BLaER1 (cell line): ENCODE data around the gene MORN5.

Source experiments
- H3K27ac ChIP-seq: shearing (Covaris generic); formaldehyde crosslinking; 2 replicates; pipeline ENCODE4 v1.8.1; 2022
- H3K27me3 ChIP-seq: shearing (Covaris generic); formaldehyde crosslinking; 2 replicates; pipeline ENCODE4 v1.8.1; 2022
- H3K36me3 ChIP-seq: shearing (Covaris generic); formaldehyde crosslinking; 2 replicates; pipeline ENCODE4 v1.8.1; 2022
- H3K4me1 ChIP-seq: shearing (Covaris generic); formaldehyde crosslinking; 2 replicates; pipeline ENCODE4 v1.8.1; 2022
- H3K4me2 ChIP-seq: shearing (Covaris generic); formaldehyde crosslinking; 2 replicates; pipeline ENCODE4 v1.8.1; 2022
- H3K4me3 ChIP-seq: shearing (Covaris generic); formaldehyde crosslinking; 2 replicates; pipeline ENCODE4 v1.8.1; 2022
- H3K9ac ChIP-seq: shearing (Covaris generic); formaldehyde crosslinking; 2 replicates; pipeline ENCODE4 v1.8.1; 2022
- H3K9me3 ChIP-seq: shearing (Covaris generic); formaldehyde crosslinking; 2 replicates; pipeline ENCODE4 v1.8.1; 2022
- H4K20me1 ChIP-seq: shearing (Covaris generic); formaldehyde crosslinking; 2 replicates; pipeline ENCODE4 v1.8.1; 2022
- Cebpa-rat ChIP-seq: shearing (Covaris generic); IDR thresholded peaks from 2 replicates; pipeline ENCODE4 v1.8.1; 2022

Gene MORN5

DNA sequence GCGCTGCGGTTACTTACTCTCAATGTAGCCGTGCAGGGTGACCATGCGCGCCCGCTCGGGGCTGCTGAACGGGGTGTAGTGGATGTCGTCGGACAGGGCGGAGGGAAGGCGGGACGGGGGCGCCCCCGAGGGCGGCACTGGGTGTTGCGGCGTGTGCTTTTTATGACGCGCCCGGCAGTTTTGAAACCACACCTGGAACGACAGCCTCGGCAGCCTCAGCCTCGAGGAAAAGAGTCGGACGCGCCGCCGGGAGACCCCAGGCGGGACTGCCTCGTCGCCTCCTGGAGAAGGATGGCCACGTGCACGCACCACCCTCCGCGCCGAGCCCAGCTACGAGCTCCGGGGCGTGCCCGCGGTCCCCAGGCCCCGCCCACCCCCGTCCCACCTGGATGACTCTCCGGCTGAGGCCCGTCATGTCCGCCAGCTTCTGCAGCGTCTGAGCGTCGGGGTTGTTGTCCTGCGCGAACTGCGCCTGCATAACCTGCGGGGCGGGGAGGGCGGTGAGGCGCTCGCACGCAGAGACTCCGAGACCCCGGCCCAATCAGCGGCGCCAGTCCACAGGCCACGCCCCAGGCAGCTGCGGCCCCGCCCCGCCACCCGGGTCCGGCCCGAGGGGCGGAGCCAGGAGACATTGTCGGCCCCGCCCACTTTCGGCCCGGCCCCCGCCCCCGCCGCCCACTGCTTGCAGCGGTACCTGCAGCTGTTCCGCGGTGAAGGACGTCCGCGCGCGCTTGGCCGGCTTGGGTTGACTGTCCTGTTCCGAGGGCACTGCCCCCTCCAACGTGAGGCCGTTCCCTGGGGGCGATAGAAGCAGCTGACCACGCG is 54.1 kb downstream of the MORN5 start:
- Histone ChIP-seq H3K4me3 (peak overlapping the region; percentile 61), H3K4me1 (peaks cover 27% of the 10 kb centered on the region), H3K27ac (no peak overlapping the region), H3K27me3 (peaks cover 62% of the 10 kb centered on the region), H3K36me3 (no peaks in the 10 kb centered on the region), H3K9ac (no peak overlapping the region), H3K9me3 (no peaks in the 10 kb centered on the region), H3K4me2 (peak overlapping the region; percentile 93), H4K20me1 (peaks cover 13% of the 10 kb centered on the region)
- TF ChIP-seq Cebpa-rat: no peak

- Histone ChIP-seq H3K9me3 (no peaks in the 10 kb centered on the region; the same call in 1 of the 2 replicates), H3K27me3 (peaks cover 69% of the 10 kb centered on the region), H4K20me1 (peaks cover 20% of the 10 kb centered on the region), H3K4me3 (no peak overlapping the region), H3K4me2 (peak overlapping the region; percentile 93), H3K9ac (no peak overlapping the region), H3K27ac (no peak overlapping the region), H3K4me1 (peaks cover 34% of the 10 kb centered on the region), H3K36me3 (no peaks in the 10 kb centered on the region)
- no peak for TF ChIP-seq Cebpa-rat
Observed at GRCh38 chr9:122214507-122214906, 54.8 kb downstream of the MORN5 start.

GRCh38 chr9:122215663-122216062 is 56.0 kb downstream of the MORN5 start:
- no peak overlapping the region for H3K27ac ChIP-seq
- no peak overlapping the region for H3K4me2 ChIP-seq
- H3K4me1 ChIP-seq: peaks cover 46% of the 10 kb centered on the region
- H3K36me3 ChIP-seq: no peaks in the 10 kb centered on the region
- H3K27me3 ChIP-seq: peaks cover 81% of the 10 kb centered on the region
- H4K20me1 ChIP-seq: peaks cover 31% of the 10 kb centered on the region
- no peak for TF ChIP-seq Cebpa-rat
- no peaks in the 10 kb centered on the region; the same call in 1 of the 2 replicates for H3K9me3 ChIP-seq
- no peak overlapping the region for H3K9ac ChIP-seq
- H3K4me3 ChIP-seq: no peak overlapping the region

- Histone ChIP-seq H3K4me1 (peaks cover 52% of the 10 kb centered on the region), H4K20me1 (peaks cover 31% of the 10 kb centered on the region), H3K9me3 (no peaks in the 10 kb centered on the region; the same call in 1 of the 2 replicates), H3K27me3 (peaks cover 87% of the 10 kb centered on the region), H3K4me2 (no peak overlapping the region), H3K4me3 (no peak overlapping the region), H3K9ac (no peak overlapping the region), H3K27ac (no peak overlapping the region), H3K36me3 (no peaks in the 10 kb centered on the region)
- no peak for TF ChIP-seq Cebpa-rat
Observed at GRCh38 chr9:122216138-122216797, 56.6 kb downstream of the MORN5 start.

GRCh38 chr9:122216798-122217418 is 57.2 kb downstream of the MORN5 start:
- peaks cover 31% of the 10 kb centered on the region for H4K20me1 ChIP-seq
- H3K27me3 ChIP-seq: peaks cover 88% of the 10 kb centered on the region
- no peaks in the 10 kb centered on the region for H3K36me3 ChIP-seq
- no peak overlapping the region for H3K9ac ChIP-seq
- H3K4me3 ChIP-seq: no peak overlapping the region
- TF ChIP-seq Cebpa-rat: no peak
- peaks cover 57% of the 10 kb centered on the region for H3K4me1 ChIP-seq
- peak overlapping the region; percentile 95 for H3K4me2 ChIP-seq
- no peak overlapping the region for H3K27ac ChIP-seq
- no peaks in the 10 kb centered on the region; the same call in 1 of the 2 replicates for H3K9me3 ChIP-seq

DNA sequence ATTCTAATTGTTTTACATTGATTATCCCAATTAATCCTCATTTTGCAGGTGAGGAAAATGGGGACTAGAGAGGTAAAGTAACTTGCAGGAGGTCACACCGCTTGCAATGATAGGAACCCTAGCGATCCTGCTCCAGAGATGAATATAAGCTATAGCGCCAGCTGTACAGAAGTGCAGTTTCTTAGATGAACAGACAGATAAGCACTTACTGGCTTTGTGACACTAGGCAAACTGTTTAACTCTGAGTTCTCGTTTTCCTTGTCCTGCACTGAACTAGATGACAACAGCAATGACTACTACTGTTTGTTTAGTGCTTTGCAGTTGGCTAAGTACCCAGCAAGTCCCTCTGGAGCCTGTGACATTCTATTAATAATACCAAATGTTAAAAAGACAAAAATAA is 57.9 kb downstream of the MORN5 start:
- H3K9ac ChIP-seq: no peak overlapping the region
- peaks cover 31% of the 10 kb centered on the region for H4K20me1 ChIP-seq
- H3K27me3 ChIP-seq: peaks cover 85% of the 10 kb centered on the region
- no peak for TF ChIP-seq Cebpa-rat
- H3K4me3 ChIP-seq: no peak overlapping the region
- peaks cover 64% of the 10 kb centered on the region for H3K4me1 ChIP-seq
- H3K27ac ChIP-seq: no peak overlapping the region
- H3K9me3 ChIP-seq: no peaks in the 10 kb centered on the region; the same call in 1 of the 2 replicates
- H3K36me3 ChIP-seq: no peaks in the 10 kb centered on the region
- H3K4me2 ChIP-seq: peak overlapping the region; percentile 95

DNA sequence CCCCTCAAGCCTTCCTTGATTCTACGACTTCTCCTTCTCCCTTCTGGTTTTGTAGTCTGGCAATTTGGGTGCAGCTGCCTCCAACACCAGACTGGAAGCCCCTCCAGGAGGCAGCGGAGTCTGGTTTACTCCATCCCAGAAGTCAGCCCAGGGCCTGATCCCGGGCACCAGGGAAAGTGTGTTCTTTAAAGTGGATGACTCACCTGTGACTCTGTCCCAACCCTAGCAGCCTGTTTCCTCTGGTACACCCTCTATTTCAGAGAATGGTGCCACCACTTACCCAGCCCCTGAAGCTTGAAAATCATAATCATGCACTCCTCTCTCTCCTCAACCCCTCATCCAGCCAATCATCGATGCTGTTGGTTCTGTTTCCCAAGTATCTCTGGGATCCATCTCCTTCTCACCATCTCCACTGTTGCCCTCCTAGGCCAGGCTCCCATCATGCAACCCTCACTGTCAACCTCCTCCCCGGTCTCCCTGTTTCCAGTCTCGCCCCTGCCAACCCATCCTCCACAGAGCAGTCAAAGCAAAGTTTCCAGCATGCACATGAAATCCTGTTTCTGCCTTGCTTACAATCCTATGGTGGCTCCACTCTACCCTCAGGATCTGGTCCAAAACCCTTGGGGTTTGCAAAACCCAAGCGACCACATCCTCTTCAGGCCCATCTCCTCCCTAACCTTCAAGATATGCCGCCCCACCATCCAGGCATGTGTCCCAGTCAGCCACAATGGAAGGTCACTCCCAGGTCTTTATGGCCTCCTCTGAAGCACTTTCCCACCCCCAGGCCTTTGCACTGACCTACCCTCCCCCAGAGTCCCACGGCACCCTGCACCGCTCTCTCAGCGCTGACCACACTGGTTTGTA is 58.6 kb downstream of the MORN5 start:
- peaks cover 66% of the 10 kb centered on the region for H3K4me1 ChIP-seq
- no peaks in the 10 kb centered on the region for H3K36me3 ChIP-seq
- peak overlapping the region; percentile 39 for H3K9ac ChIP-seq
- H4K20me1 ChIP-seq: peaks cover 31% of the 10 kb centered on the region
- TF ChIP-seq Cebpa-rat: no peak
- H3K4me2 ChIP-seq: peak overlapping the region; percentile 95
- peak overlapping the region; percentile 58 for H3K4me3 ChIP-seq
- H3K27ac ChIP-seq: 0 out of 2 replicates have a peak overlapping the region, but pooled peaks have one; percentile 24
- peaks cover 83% of the 10 kb centered on the region for H3K27me3 ChIP-seq
- no peaks in the 10 kb centered on the region; the same call in 1 of the 2 replicates for H3K9me3 ChIP-seq

DNA sequence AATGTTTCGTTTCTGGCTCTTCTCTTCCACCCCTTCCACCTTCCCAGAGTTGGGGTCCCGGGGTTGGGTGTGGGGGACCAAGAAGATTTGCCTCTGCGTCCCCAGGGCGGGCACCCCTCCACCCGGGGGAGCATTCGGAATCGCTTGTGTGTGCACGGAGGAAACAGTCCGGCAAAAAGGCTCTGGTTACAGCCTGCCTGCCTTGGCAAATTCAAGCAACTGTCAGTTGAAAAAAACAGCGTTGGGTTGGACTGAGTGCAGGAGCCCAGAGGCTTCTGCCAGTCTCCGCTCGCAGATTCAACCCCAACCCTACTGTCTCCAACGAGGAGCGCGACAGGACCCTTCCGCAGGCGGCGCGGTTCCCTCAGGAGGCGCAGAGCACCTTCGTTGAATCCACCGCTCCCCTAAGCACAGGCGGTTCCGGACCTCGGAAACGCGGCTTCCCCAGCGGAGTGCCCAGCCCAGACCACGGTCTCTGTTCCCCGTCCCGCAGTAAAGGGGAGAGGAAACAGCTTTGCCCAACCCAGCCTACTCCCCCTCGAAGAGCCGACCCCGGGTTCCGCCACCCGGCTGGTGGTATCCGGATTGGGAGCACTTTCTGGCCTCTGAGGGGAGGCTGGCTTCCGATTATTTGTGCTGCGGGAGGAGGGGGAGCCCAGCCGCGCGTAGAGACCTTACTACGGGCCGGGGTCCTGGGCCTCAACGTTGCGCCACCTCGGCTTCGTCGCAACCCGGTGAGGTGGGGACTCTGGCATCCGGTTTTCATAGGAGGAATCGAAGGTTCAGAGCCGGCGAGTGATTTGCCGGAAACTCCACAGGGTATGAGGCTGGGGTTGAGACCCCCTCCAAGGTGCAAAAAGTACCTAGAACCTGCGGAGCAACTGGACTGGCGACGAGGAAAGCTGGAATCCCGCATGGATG is 59.5 kb downstream of the MORN5 start:
- peak overlapping the region; percentile 39 for H3K9ac ChIP-seq
- peaks cover 78% of the 10 kb centered on the region for H3K27me3 ChIP-seq
- H3K36me3 ChIP-seq: no peaks in the 10 kb centered on the region
- H4K20me1 ChIP-seq: peaks cover 31% of the 10 kb centered on the region
- H3K4me3 ChIP-seq: peak overlapping the region; percentile 58
- TF ChIP-seq Cebpa-rat: no peak
- 0 out of 2 replicates have a peak overlapping the region, but pooled peaks have one; percentile 24 for H3K27ac ChIP-seq
- peaks cover 62% of the 10 kb centered on the region for H3K4me1 ChIP-seq
- H3K9me3 ChIP-seq: no peaks in the 10 kb centered on the region; the same call in 1 of the 2 replicates
- peak overlapping the region; percentile 95 for H3K4me2 ChIP-seq
